H1 (cell line): Measurements from ENCODE around the gene CCBE1. TPM values are rescaled to one million over a fixed set of nuclear protein-coding genes. Genes with fewer than 3 reads are reported as not detected.

ENCODE experiments used
- CTCF ChIA-PET: fragments of 300-600 bp; sonication (Branson Sonifier 250); formaldehyde crosslinking; loops from one replicate; lab custom pipeline; 2021; ENCODE audit not compliant: partially characterized antibody; lab: Charles Lee
- POLR2A ChIA-PET: fragments of 300-600 bp; sonication (Branson Sonifier 250); formaldehyde crosslinking; loops from one replicate; lab custom pipeline; 2021; ENCODE audit warnings: inconsistent platforms; ENCODE audit not compliant: partially characterized antibody; lab: Charles Lee
- DNase-seq, 2 experiments: peaks; one replicate each; pipeline versions ENCODE4 v3.0.0 to v3.0.0-alpha.2; 2010 to 2022; ENCODE audit warnings: low spot score in 2 of 2, low read depth in 1 of 2, mixed read lengths in 1 of 2
- FAIRE-seq: peaks from 2 replicates; lab custom pipeline; 2011; peaks lifted over from hg19 to GRCh38; lab: Jason Lieb, UNC
- H2AFZ ChIP-seq: 2 replicates; pipeline ENCODE4 v1.8.1; 2012; ENCODE audit warnings: low read length, inconsistent platforms
- H2AK5ac ChIP-seq: 2 replicates; pipeline ENCODE4 v1.6.1; 2013; ENCODE audit warnings: low read depth, low read length
- H2BK120ac ChIP-seq: replicated peaks from 2 replicates; pipeline ENCODE3; 2013; ENCODE audit warnings: low read depth, low read length, inconsistent platforms
- H2BK12ac ChIP-seq: 2 replicates; pipeline ENCODE4 v1.6.1; 2013; ENCODE audit warnings: low read depth, low read length
- H2BK15ac ChIP-seq: 2 replicates; pipeline ENCODE4 v1.6.1; 2013; ENCODE audit warnings: low read length
- H2BK20ac ChIP-seq: 2 replicates; pipeline ENCODE4 v1.6.1; 2013; ENCODE audit warnings: low read length
- H2BK5ac ChIP-seq: 2 replicates; pipeline ENCODE4 v1.6.1; 2013; ENCODE audit warnings: low read depth, low read length
- H3K14ac ChIP-seq: 2 replicates; pipeline ENCODE4 v1.6.1; 2013; ENCODE audit warnings: inconsistent platforms; ENCODE audit not compliant: insufficient read length
- H3K18ac ChIP-seq: 2 replicates; pipeline ENCODE4 v1.6.1; 2013; ENCODE audit warnings: low read length; ENCODE audit errors: extremely low read depth
- H3K23ac ChIP-seq: 2 replicates; pipeline ENCODE4 v1.6.1; 2013; ENCODE audit warnings: inconsistent platforms; ENCODE audit not compliant: insufficient read length
- H3K23me2 ChIP-seq: 2 replicates; pipeline ENCODE4 v1.6.1; 2013; ENCODE audit warnings: low read depth, low read length
- H3K27ac ChIP-seq: 2 replicates; pipeline ENCODE4 v1.6.1; 2011; ENCODE audit warnings: low read depth, low read length, inconsistent platforms
- H3K27me3 ChIP-seq, 4 experiments: replicated peaks in 1 of 4; 1 replicate in 1 of 4; 2 replicates in 3 of 4; pipeline versions ENCODE4 v1.6.1 to v1.8.1; 2011 to 2013; ENCODE audit warnings: low read length in 3 of 4, mild to moderate bottlenecking in 3 of 4, inconsistent platforms in 2 of 4, mixed read lengths in 2 of 4, moderate library complexity in 1 of 4; ENCODE audit not compliant: control insufficient read depth in 3 of 4, insufficient read depth in 3 of 4; ENCODE audit errors: extremely low read depth in 1 of 4
- H3K36me3 ChIP-seq, 4 experiments: 2 replicates each; pipeline versions ENCODE4 v1.6.1 to v1.8.1; 2011 to 2013; ENCODE audit warnings: mild to moderate bottlenecking in 4 of 4, low read length in 3 of 4, moderate library complexity in 2 of 4, control low read depth in 1 of 4, inconsistent platforms in 1 of 4; ENCODE audit not compliant: insufficient read depth in 4 of 4, control insufficient read depth in 2 of 4
- H3K4ac ChIP-seq: replicated peaks from 2 replicates; pipeline ENCODE3; 2013; ENCODE audit warnings: low read length, low read depth, mixed read lengths, inconsistent platforms; ENCODE audit not compliant: insufficient read length
- H3K4me1 ChIP-seq, 4 experiments: replicated peaks in 1 of 4; 1 replicate in 1 of 4; 2 replicates in 3 of 4; pipeline versions ENCODE4 v1.6.1 to v1.8.1; 2011 to 2013; ENCODE audit warnings: low read length in 3 of 4, inconsistent platforms in 2 of 4, mixed read lengths in 1 of 4; ENCODE audit not compliant: insufficient read depth in 4 of 4, control insufficient read depth in 3 of 4
- H3K4me2 ChIP-seq, 2 experiments: 2 replicates each; pipeline versions ENCODE4 v1.6.1 to v1.8.1; 2011 to 2013; ENCODE audit warnings: low read depth in 2 of 2, low read length in 2 of 2, control low read depth in 1 of 2, inconsistent platforms in 1 of 2, mild to moderate bottlenecking in 1 of 2; ENCODE audit not compliant: insufficient read depth in 1 of 2
- H3K4me3 ChIP-seq, 4 experiments: fragments of 200-600, 300-600 bp in 1 of 4; sonication (generic), shearing (Covaris generic), sonication (Bioruptor Twin) in 1 of 4; 2 replicates each; pipeline versions ENCODE4 v1.5.1 to v1.8.1; 2011 to 2016; ENCODE audit warnings: low read length in 4 of 4, low read depth in 3 of 4, control low read depth in 2 of 4, inconsistent platforms in 2 of 4, mild to moderate bottlenecking in 2 of 4, mixed read lengths in 1 of 4, moderate library complexity in 1 of 4; ENCODE audit not compliant: insufficient read depth in 2 of 4; ENCODE audit errors: extremely low read depth in 1 of 4
- H3K56ac ChIP-seq: replicated peaks from 2 replicates; pipeline ENCODE3; 2013; ENCODE audit warnings: low read depth, mild to moderate bottlenecking, mixed read lengths, low read length, inconsistent platforms; ENCODE audit not compliant: insufficient read length
- H3K79me1 ChIP-seq: 2 replicates; pipeline ENCODE4 v1.6.1; 2013; ENCODE audit warnings: low read depth, low read length, control low read depth
- H3K79me2 ChIP-seq, 2 experiments: 2 replicates each; pipeline versions ENCODE4 v1.6.1 to v1.8.1; 2012 to 2013; ENCODE audit warnings: low read length in 2 of 2, mild to moderate bottlenecking in 2 of 2, inconsistent platforms in 1 of 2; ENCODE audit not compliant: insufficient read depth in 2 of 2, control insufficient read depth in 1 of 2
- H3K9ac ChIP-seq, 4 experiments: replicated peaks in 1 of 4; 1 replicate in 1 of 4; 2 replicates in 3 of 4; pipeline versions ENCODE4 v1.6.1 to v1.8.1; 2011 to 2013; ENCODE audit warnings: low read depth in 3 of 4, low read length in 3 of 4, control low read depth in 2 of 4, mild to moderate bottlenecking in 2 of 4, moderate library complexity in 2 of 4, inconsistent platforms in 1 of 4; ENCODE audit errors: extremely low read depth in 1 of 4
- H3K9me3 ChIP-seq, 2 experiments: 2 replicates each; pipeline versions ENCODE4 v1.6.1 to v1.8.1; 2012 to 2013; ENCODE audit warnings: mild to moderate bottlenecking in 2 of 2, moderate library complexity in 2 of 2, control low read depth in 1 of 2, inconsistent platforms in 1 of 2, low read depth in 1 of 2, low read length in 1 of 2, mixed read lengths in 1 of 2; ENCODE audit not compliant: insufficient read depth in 2 of 2
- H4K20me1 ChIP-seq, 2 experiments: replicated peaks in 1 of 2; 2 replicates each; pipeline versions ENCODE3 to v1.8.1; 2011 to 2013; ENCODE audit warnings: inconsistent platforms in 2 of 2, low read length in 2 of 2, mild to moderate bottlenecking in 1 of 2; ENCODE audit not compliant: insufficient read depth in 2 of 2, control insufficient read depth in 1 of 2
- H4K5ac ChIP-seq: 2 replicates; pipeline ENCODE4 v1.6.1; 2013; ENCODE audit warnings: low read length, low read depth, mixed read lengths, inconsistent platforms; ENCODE audit not compliant: insufficient read length
- H4K8ac ChIP-seq: 2 replicates; pipeline ENCODE4 v1.8.0; 2013; ENCODE audit warnings: mild to moderate bottlenecking, moderate library complexity, low read length, inconsistent platforms; ENCODE audit not compliant: insufficient read depth; ENCODE audit errors: extremely low read depth
- H4K91ac ChIP-seq: replicated peaks from 2 replicates; pipeline ENCODE3; 2013; ENCODE audit warnings: low read length, mixed read lengths, inconsistent platforms; ENCODE audit not compliant: insufficient read length
- BCL11A ChIP-seq, 2 experiments: IDR thresholded peaks; one replicate each; pipeline ENCODE4 v1.6.1; 2011; ENCODE audit warnings: low read depth in 2 of 2, low read length in 2 of 2, mild to moderate bottlenecking in 2 of 2
- CBX8 ChIP-seq: fragments of 300-800, 300-1000 bp; sonication (generic); IDR thresholded peaks from 2 replicates; pipeline ENCODE4 v1.7.1; 2016; ENCODE audit warnings: low read depth, low read length, borderline replicate concordance
- EGR1 ChIP-seq: IDR thresholded peaks from 2 replicates; pipeline ENCODE4 v1.6.1; 2011; ENCODE audit warnings: low read depth, low read length, borderline replicate concordance
- EZH2 ChIP-seq: fragments of 200-600 bp; sonication (generic); IDR thresholded peaks from 2 replicates; pipeline ENCODE4 v1.7.1; 2012; ENCODE audit warnings: low read depth, mild to moderate bottlenecking, moderate library complexity, low read length, inconsistent platforms; ENCODE audit not compliant: severe bottlenecking
- FOSL1 ChIP-seq: IDR thresholded peaks from 2 replicates; pipeline ENCODE4 v1.6.1; 2011; ENCODE audit warnings: mild to moderate bottlenecking, low read depth, low read length, moderate library complexity; ENCODE audit not compliant: insufficient read depth
- JUND ChIP-seq: IDR thresholded peaks from 2 replicates; pipeline ENCODE4 v1.6.1; 2011; ENCODE audit warnings: mild to moderate bottlenecking, improper control_type of control experiment, low read length
- KDM4A ChIP-seq: IDR thresholded peaks from one replicate; pipeline ENCODE4 v1.7.1; 2012; ENCODE audit warnings: low read depth, mild to moderate bottlenecking, moderate library complexity, low read length, inconsistent platforms; ENCODE audit not compliant: severe bottlenecking
- POLR2A ChIP-seq, 2 experiments: IDR thresholded peaks; 1 replicate in 1 of 2; 2 replicates in 1 of 2; pipeline ENCODE4 v1.6.1; 2011; ENCODE audit warnings: low read depth in 2 of 2, low read length in 2 of 2, mild to moderate bottlenecking in 2 of 2; ENCODE audit errors: control extremely low read depth in 1 of 2
- RAD21 ChIP-seq, 2 experiments: IDR thresholded peaks in 1 of 2; conservative IDR thresholded peaks in 1 of 2; 2 replicates each; pipeline ENCODE4 v1.6.1; 2011; ENCODE audit warnings: low read depth in 2 of 2, low read length in 2 of 2, improper control_type of control experiment in 1 of 2, inconsistent platforms in 1 of 2, mild to moderate bottlenecking in 1 of 2, moderate library complexity in 1 of 2
- RFX5 ChIP-seq: IDR thresholded peaks from 2 replicates; pipeline ENCODE4 v1.6.1; 2011; ENCODE audit warnings: low read depth, low read length, improper control_type of control experiment, borderline replicate concordance
- RNF2 ChIP-seq: fragments of 200-900, 300-1000 bp; sonication (generic); IDR thresholded peaks from 2 replicates; pipeline ENCODE4 v1.7.1; 2016; ENCODE audit warnings: borderline replicate concordance, low read depth, mild to moderate bottlenecking, antibody characterized with exemption, low read length; ENCODE audit not compliant: poor library complexity, severe bottlenecking; ENCODE audit errors: missing control alignments
- SRF ChIP-seq: IDR thresholded peaks from 2 replicates; pipeline ENCODE4 v1.6.1; 2011; ENCODE audit warnings: mild to moderate bottlenecking, low read depth, low read length, moderate library complexity
- WGBS, 2 experiments: shearing (Covaris generic) in 1 of 2; methylation state at CpG; one replicate each; pipeline versions ENCODE4 v1.1.6 to v1.1.7; 2013 to 2015; ENCODE audit warnings: low lambda C conversion rate in 2 of 2, mixed read lengths in 2 of 2, inconsistent platforms in 1 of 2, low coverage in 1 of 2, missing lambda C conversion rate in 1 of 2; ENCODE audit not compliant: insufficient replicate concordance in 2 of 2, insufficient coverage in 1 of 2, insufficient read length in 1 of 2; ENCODE audit errors: extremely low coverage in 1 of 2, missing lambda C conversion rate in 1 of 2; 5-methylcytosine and 5-hydroxymethylcytosine counted together
- polyA plus RNA-seq, 7 experiments: library from polyadenylated mRNA; depleted of rRNA in 3 of 7; stranded (reverse) in 5 of 7; unstranded in 2 of 7; fragments of >200 nt in 5 of 7; fragments of 200-250 nt in 2 of 7; gene quantifications; 1 replicate in 5 of 7; 2 replicates in 1 of 7; 4 replicates in 1 of 7; pipeline versions ENCODE4 v1.2.1 to v1.2.3, GENCODE V29; 2011 to 2013; ENCODE audit warnings: missing spikeins in 2 of 7, mixed read lengths in 2 of 7
- total RNA-seq: library from RNA; stranded (reverse); fragmentation: NEBNext Ultra II Directional; extraction: Animal tissue kit (Norgen Biotek cat#: 25700); gene quantifications from 2 replicates; pipeline ENCODE4 v1.2.1, GENCODE V29; 2021
- TF ChIP-seq, protein P1 (sequence below): IDR thresholded peaks from 2 replicates; pipeline ENCODE4 v1.6.1; 2012; ENCODE audit warnings: inconsistent platforms

Gene CCBE1
- total and polyA plus RNA-seq, 2 of the 8 experiments (the other 6 are each of a cell fraction or from before 2014, with no cell fraction given): 2.1 to 2.6 TPM

DNA sequence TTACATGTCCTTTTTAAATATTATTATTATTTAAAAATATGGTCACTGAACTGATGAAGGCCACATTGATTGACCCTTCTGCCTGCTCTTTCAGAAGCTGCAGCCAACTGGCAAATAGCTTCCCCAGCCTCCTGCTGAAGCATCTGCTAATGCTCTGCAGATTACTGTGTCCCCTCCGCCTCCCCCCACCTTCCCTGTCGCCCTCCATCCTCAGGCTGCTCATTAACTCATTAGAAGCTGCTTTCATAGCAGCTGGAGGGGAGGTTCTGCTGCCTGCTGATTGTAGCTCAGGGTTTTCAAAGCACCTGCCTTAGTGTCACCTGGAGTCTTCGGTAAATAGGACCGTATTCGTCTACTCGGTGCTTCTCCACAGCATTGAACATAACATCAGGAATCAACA, 313.4 kb downstream of the CCBE1 start:
- Histone ChIP-seq H3K18ac (no peak overlapping the region), H4K91ac (no peak overlapping the region), H3K56ac (no peak overlapping the region), H4K20me1 (no peaks in the 10 kb centered on the region), H4K8ac (no peak overlapping the region), H2BK15ac (no peak overlapping the region), H3K79me2 (no peaks in the 10 kb centered on the region), H3K23me2 (no peaks in the 10 kb centered on the region), H2AK5ac (no peak overlapping the region), H4K5ac (no peak overlapping the region), H3K4ac (no peak overlapping the region), H3K9ac (no peak overlapping the region), H2BK5ac (no peak overlapping the region), H3K27me3 (peaks cover 0 to 16% (median 4%) of the 10 kb centered on the region in 4 experiments; a peak in 5 of 7 replicates), H2AFZ (no peak overlapping the region), H3K4me2 (no peak overlapping the region), H2BK120ac (no peak overlapping the region), H3K27ac (no peak overlapping the region), H3K4me1 (peaks cover 0 to 3% (median 2%) of the 10 kb centered on the region in 4 experiments; a peak in 2 of 7 replicates), H3K14ac (no peak overlapping the region), H3K23ac (no peak overlapping the region), H3K4me3 (no peak overlapping the region), H3K36me3 (no peaks in the 10 kb centered on the region), H2BK20ac (no peak overlapping the region), H3K79me1 (no peaks in the 10 kb centered on the region), H3K9me3 (no peaks in the 10 kb centered on the region), H2BK12ac (no peak overlapping the region)
- DNase-seq (no peak), FAIRE-seq (no peak)
- CTCF ChIA-PET: interaction anchor here (0.8 to 8.9 kb wide), 8 partner anchors 10 to 83 kb away, joined by 3 to 64 read pairs (median 4); partner anchors contain the start of gene LMAN1
- 72% methylated on average over 6 of the region's 6 CpGs; no CpG with 5 or more reads in 1 of the 2 experiments for whole genome bisulfite sequencing, 2 experiments
- POLR2A ChIA-PET: interaction anchor here (1.1 to 1.3 kb wide), 2 partner anchors 15 to 18 kb away, joined by 3 to 6 read pairs; no protein-coding TSS in a partner anchor
- TF ChIP-seq CBX8 (no peak), BCL11A (IDR thresholded peaks at IDR 0.05; ENCODE audit: low read depth in 2 of 2, low read length in 2 of 2) (no peak), RAD21 (IDR thresholded peaks at IDR 0.05 in 1 of 2, conservative IDR thresholded peaks at IDR 0.05 in 1 of 2; ENCODE audit: low read depth in 2 of 2, low read length in 2 of 2) (no peak), EGR1 (no peak), FOSL1 (no peak), JUND (no peak), RFX5 (no peak), SRF (no peak), KDM4A (no peak), EZH2 (no peak), POLR2A (IDR thresholded peaks at IDR 0.05; ENCODE audit: control extremely low read depth in 1 of 2, low read depth in 2 of 2, low read length in 2 of 2) (no peak), RNF2 (no peak)
- TF ChIP-seq, protein P1, sequence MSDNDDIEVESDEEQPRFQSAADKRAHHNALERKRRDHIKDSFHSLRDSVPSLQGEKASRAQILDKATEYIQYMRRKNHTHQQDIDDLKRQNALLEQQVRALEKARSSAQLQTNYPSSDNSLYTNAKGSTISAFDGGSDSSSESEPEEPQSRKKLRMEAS: no peak
